GM18951 (cell line): Measurements from ENCODE around the gene SLC46A3.
"Not testable (repeated sequence)": the region's sequence is repeated elsewhere in the genome, so short reads cannot be mapped to it uniquely, and the experiment has no call there.

ENCODE experiments used
- POLR2A ChIP-seq: IDR thresholded peaks from 4 replicates; pipeline ENCODE4 v1.6.1; 2011; ENCODE audit warnings: mild to moderate bottlenecking; ENCODE audit not compliant: insufficient read length, insufficient read depth; ENCODE audit errors: extremely low read depth
- in situ Hi-C: fragments of 300-500 bp; cut with MboI; formaldehyde crosslinking; loops from one replicate; pipeline ENCODE4 v1.12.0; 2022; ENCODE audit warnings: low sequenced_read_pairs, mixed read lengths, inconsistent platforms; ENCODE audit not compliant: unreplicated experiment

The SLC46A3 gene

DNA sequence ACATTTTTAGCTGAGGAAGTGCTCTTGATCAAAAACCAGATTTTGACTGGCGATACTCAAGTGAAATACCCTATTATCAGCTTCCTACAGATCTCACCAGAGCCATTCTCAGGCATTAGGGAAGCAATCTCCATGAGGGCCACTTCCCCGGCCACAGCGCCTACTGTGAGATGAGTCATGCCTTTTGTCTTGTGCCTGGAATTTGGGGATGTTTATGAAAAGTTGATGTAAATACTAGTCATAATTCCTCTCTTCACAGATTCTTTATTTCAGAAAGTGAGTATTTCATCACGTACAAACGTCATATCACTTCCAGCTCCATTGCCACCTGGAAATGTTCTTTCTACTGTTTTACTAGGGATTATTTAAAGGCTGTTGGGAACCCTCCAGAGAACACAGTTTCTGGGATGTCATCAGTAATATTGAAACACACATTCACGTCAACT is 25.3 kb upstream of the SLC46A3 start:
- in situ Hi-C loops = no loop called here
- TF ChIP-seq POLR2A = no peak

DNA sequence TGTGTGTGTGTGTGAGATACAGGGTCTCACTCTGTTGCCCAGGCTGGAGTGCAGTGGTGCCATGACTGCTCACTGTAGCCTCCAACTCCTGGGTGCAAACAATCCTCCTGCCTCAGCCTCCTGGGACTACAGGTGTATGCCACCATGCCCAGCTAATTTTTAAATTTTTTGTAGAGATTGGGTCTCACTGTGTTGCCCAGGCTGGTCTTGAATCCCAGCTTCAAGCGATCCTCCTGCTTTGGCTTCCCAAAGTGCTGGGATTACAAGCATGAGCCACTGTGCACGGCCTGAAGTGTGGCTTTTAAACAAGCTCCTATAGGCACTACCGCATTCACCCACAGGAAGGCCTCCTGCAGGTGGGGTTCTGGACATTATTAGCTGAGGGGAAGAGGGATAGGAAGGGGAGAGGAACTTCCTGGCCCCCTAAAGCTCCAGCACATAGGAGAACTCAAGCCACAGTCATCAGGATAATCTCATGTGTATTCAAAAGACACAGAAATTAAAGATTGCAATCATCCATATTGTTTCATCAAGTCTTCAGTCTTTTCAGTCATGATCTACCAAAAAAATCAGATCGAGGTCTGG is 24.8 kb upstream of the SLC46A3 start:
- no peak for TF ChIP-seq POLR2A
- in situ Hi-C loops = no loop called here

DNA sequence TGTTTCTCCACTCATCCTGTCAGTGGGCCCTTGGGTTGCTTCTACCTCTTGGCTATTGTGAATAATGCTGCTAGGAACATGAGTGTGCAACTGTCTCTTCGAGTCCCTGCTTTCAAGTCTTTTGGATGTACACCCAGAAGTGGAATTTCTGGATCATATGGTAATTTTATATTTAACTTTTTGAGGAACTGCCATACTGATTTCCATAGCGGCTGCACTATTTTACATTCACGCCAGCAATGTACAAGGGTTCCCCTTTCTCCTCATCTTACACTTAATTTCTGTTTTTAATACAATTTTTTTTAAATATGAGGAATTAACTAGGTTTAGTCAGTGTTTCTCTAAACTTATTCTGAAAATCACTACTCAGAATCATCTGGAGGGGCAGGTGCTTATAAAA is 24.2 kb upstream of the SLC46A3 start:
- in situ Hi-C loops = no loop called here
- no peak for TF ChIP-seq POLR2A

DNA sequence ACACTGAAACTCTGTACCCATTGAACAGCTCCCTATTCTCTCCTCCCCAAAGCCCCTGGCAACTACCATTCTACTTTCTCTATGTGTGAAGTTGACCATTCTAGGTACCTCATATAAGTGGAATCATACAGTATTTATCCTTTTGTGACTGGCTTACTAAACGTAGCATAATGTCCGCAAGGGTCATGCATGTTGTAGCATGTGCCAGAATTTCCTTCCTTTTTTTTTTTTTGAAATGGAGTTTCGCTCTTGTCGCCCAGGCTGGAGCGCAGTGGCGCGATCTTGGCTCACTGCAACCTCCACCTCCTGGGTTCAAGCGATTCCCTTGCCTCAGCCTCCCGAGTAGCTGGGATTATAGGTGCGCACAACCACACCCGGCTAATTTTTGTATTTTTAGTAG is 23.7 kb upstream of the SLC46A3 start:
- in situ Hi-C loops = not testable (repeated sequence)

DNA sequence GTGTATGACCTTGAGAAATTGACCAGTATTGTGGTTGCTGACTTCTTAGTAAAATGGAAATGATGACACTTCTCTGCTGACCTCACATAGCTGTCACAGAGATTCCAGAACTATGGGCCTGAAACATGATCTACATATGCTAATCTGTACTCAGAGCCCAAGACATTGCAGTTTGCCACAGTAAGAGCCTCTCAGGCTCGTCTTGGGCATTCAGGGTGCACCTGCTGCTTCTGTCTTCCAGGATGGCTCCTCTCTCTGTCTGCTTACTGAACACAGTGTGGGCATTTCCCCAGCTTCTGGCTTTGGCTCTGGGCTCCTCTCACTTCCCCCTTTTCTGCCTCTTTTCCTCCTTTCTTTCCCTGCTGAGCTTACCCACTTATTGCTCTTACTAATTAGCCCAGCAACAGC is 22.3 kb upstream of the SLC46A3 start:
- in situ Hi-C loops = no loop called here

DNA sequence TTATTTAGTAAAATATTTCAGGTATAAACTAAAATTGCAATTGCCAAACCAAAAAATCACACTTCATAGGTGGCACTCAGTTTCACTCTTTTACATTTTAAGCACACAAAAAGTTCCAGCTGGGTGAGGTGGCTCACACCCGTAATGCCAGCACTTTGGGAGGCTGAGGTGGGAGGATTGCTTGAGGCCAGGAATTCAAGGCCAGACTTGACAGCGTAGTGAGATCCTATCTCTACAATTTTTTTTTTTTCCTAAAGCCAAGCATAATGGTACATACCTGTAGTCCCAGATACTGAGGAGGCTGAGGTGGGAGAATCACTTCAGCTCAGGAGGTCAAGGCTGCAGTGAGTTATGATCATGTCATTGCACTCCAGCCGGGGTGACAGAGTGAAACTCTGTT is 20.6 kb upstream of the SLC46A3 start:
- TF ChIP-seq POLR2A = no peak
- in situ Hi-C loops = no loop called here

More for the DNA sequence above, 22.3 kb upstream of the SLC46A3 start:
- TF ChIP-seq POLR2A = no peak

DNA sequence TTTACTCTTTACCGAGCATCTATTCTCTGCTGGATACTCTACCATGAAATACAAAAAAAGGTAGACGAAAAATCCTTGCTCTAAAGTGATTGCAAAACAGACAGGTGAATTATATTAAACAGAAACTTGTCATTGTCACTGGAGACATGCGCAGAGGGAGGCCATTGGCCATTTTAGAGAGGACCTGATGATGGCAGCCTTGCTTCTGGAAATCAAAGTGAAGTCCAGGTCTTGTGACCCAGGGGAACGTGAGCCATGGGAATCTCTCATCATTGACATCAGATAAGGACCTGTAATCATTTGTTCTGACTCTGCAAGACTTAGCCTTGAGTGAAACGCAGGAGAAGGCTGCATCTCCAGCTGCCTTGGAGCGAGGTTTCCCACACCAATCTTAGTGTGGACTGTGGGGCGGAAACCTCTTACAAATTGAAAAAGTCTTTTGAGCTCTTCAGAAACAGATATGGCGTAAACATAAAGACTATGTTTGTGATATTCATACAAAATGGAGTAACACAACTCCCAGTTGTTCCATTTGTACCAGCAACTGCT is 16.8 kb upstream of the SLC46A3 start:
- in situ Hi-C loops = no loop called here
- TF ChIP-seq POLR2A = no peak

DNA sequence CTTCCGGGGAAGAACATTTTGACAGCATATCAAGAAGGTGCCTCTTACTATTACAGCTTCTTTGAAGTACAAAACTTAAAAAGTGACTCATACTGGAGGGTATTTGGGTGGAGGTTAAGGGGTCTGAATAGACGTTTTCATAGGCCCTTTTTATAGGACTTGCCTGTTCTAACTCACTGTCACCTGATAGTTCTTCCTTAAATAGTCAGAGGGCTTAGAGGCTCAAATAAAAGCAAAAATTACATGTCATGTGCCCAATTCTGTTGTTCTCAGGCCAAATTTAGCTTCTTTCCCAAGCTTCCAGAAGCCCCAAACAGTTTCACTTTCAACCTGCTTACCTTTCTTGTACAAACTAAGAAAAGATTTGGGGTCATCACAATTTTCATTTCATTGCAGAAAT is 16.1 kb upstream of the SLC46A3 start:
- in situ Hi-C loops = no loop called here
- TF ChIP-seq POLR2A = no peak

DNA sequence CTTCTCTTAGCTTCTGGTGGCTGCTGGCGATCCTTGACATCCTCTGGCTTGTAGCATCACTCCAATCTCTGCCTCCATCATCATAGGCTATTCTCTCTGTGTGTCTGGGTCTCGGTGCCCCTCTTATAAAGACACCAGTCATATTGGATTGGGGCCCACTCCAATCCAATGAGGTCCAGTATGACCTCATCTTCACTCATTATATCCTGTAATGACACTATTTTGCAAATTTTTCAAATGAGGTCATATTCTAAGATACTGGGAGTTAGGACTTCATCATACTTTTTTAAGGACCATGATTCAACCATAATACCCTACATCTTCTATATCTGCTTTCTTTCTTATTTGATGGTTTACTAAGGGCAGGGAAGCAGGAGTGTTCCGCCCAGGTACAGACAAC is 12.0 kb upstream of the SLC46A3 start:
- in situ Hi-C loops = no loop called here
- TF ChIP-seq POLR2A = no peak

DNA sequence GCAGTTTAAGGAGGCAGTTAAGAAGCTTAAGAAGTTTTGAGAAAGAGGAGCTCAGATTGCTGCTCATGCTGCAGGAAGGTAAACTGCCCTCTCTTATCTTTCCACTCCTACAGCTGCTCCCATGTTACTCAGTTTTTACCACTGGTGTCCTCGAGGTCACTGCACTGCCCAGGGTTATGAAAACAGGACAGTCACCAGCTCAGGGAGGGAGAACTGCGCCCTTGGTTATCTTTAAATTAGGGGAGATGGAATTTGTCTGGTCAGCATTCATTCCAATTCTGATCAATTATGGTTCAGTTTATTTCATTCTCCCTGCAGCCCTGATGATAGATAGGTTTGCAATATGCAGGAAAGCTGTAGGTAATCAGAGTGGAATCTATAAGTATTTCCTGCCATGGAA is 10.8 kb upstream of the SLC46A3 start:
- in situ Hi-C loops = no loop called here
- no peak for TF ChIP-seq POLR2A

DNA sequence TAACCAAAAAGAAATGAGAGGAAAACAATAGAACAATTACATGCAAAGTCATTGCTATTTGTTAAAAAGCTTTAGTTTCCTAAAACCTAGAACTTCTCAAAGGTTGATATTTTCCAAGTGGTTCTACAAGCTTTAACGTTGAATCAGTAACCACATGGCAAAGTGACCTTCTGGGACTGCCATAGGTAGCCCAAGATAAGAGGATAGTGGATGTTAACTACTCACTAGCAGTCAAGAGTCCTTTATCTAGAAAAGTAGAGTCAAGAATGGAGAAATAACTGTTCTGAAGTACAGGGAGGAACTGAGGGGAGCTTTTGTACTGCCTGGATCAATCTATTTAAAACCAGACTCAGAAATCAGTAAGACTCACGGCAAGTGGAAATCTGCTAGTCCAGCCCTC is 9.9 kb upstream of the SLC46A3 start:
- no peak for TF ChIP-seq POLR2A
- in situ Hi-C loops = no loop called here

DNA sequence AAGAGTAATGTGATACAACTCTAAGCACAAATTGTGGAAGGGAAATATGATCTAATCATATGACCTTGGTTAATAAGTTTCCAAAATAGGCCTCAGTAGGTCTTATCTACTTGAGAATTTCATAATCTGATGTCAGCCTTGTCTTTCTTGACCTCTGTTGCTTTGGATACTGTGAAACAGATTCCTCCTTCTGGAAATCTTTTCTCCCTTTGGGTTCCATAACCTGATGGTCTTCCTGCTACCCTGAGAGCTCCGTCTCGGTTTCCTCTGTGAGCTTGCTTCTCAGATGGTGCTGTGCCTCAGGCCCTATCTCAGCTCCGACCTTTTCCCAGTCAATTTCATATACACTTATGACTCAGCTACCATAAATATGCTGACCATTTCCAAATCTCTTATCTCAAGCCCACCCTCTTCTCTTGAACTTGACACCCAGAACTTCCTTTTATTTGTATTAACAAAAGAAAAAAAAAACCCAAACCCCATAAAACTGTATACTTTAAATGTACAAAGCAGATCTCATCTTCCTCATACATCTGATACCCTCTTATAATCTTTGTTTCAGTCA is 6.4 kb upstream of the SLC46A3 start:
- in situ Hi-C loops = no loop called here
- no peak for TF ChIP-seq POLR2A

DNA sequence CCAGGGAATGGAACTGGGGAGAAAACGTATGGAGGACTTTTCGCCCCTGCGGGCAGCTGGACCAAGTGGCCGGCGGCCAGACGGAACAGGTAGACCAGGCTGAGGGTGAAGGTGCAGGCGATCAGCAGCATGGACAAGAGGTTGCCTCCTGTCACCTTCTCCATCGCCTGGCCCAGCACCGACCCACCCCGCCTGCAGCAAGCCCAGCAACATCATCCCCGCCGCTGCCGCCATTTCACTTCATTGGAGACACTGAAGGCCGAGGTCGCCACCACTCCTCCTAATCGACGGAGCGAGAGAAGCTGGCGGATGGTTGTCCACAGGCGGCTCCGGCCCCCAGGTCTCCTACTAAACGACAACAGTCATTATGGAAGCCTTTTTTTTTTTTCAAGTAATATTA is 5.0 kb upstream of the SLC46A3 start:
- TF ChIP-seq POLR2A = no peak
- in situ Hi-C loops = no loop called here

DNA sequence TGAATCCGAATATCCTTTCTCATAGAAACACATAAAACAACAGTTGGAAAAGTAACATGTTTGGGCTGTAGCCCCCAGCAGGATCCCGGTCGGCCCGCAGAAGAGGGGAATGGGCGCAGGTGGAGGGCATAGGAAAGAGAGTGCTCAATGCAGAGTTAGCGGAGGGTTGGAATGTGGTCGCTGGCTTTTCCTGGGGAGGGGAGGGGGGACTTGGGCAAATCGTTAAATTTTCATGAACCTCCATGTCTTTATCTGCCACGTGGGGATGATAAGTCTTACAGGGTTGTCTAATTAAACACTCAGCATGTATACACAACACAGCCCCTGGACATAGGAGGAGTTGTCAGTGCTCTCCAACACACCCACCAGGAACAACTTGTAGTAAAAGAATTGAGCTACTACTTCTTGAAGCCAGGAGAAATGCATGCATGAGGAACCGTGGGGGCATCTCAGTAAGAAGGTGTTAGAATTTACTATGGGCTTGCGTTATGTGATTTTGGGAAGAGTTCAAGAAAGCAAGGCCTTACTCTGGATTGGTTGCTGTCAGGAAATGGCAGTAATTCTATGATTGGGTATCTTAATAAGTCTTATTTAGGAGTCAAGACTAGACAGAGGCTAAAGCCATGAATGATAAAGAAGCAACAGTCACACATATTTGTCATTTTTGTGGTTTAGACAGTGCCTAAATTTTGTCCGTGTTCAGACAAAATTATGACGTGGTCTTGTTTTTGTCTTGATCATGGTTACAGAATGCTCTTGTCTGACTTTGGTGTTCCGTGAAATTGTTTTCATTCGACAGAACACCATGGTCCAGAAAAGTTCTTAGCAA is 671 bp upstream of the SLC46A3 start:
- in situ Hi-C loops = no loop called here
- no peak for TF ChIP-seq POLR2A

DNA sequence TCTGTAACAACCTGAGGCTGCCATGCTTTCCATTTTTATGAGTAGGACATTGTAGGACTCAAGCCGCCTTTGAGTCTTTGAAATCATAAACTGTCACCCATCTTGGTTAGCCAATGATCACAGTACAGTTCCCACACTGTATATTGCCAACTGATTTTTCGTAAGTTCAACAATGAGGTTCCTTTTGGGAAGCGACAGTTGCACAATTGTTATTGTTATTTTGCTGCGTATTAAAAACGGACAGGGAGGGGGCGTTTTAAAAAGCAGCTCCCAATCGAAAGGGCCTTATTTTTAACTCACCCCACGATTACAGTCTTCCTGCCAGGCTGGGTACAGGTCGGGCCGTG is 601 bp downstream of the SLC46A3 start:
- TF ChIP-seq POLR2A = no peak
- in situ Hi-C loops = no loop called here
